Gastrocnemius medialis (tissue), 4 donors: ENCODE results near the gene ATXN7.

Experiments
- POLR2A ChIP-seq, 2 donors: fragments of 450-650 bp; IDR thresholded peaks; one replicate each; pipeline ENCODE4 v1.6.1; 2017; ENCODE audit warnings: antibody characterized with exemption in 2 of 2, mild to moderate bottlenecking in 2 of 2, moderate library complexity in 2 of 2
- TF ChIP-seq, protein P1 (sequence below), 5 experiments: fragments of 450-650 bp in 3 of 5; fragments of 200-600 bp in 2 of 5; sonication (generic) in 2 of 5; IDR thresholded peaks in 4 of 5; conservative IDR thresholded peaks in 1 of 5; 1 replicate in 4 of 5; 2 replicates in 1 of 5; pipeline ENCODE4 v1.5.1; 2016 to 2019; ENCODE audit warnings: antibody characterized with exemption in 5 of 5, mild to moderate bottlenecking in 3 of 5, moderate library complexity in 3 of 5

DNA sequence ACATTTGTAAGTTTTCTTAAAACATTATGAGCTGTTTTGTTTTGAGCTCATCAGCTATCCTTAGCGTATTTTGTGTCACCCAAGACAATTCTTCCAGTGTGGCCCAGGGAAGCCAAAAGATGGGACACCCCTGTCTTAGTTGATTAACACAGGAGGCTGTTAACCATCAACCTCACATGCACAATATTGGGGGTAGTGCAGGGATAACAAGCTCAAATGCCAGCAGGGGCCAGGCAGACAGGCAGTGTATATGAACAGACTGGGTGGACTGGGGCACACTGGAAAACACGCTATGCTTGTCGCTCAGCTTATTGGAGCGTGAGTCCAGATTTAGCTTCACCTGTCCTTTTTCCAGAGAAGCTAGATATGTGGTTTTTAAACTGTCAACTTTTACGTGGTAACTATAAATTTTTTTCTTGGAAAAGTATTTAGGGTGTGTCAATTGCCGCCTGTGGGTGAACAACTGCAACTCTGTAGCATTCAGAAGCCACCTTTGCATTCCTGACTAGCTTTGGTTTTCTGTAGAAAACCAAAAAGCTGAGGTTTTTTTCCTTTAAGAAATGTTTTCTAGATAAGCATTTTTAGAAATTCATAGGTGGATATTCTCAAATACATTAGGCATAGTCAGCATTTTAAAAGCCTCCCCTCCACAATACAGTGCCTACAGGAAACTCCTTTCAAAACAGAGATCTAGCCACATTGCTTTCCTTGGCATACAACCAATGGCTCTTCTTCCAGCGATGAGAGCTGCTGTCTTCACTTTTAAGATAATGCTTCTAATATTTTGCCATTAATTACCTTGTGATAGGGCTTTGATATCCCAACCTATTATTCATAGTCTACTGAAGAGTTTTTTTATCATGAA is 145.1 kb downstream of the ATXN7 start:
- TF ChIP-seq, protein P1, sequence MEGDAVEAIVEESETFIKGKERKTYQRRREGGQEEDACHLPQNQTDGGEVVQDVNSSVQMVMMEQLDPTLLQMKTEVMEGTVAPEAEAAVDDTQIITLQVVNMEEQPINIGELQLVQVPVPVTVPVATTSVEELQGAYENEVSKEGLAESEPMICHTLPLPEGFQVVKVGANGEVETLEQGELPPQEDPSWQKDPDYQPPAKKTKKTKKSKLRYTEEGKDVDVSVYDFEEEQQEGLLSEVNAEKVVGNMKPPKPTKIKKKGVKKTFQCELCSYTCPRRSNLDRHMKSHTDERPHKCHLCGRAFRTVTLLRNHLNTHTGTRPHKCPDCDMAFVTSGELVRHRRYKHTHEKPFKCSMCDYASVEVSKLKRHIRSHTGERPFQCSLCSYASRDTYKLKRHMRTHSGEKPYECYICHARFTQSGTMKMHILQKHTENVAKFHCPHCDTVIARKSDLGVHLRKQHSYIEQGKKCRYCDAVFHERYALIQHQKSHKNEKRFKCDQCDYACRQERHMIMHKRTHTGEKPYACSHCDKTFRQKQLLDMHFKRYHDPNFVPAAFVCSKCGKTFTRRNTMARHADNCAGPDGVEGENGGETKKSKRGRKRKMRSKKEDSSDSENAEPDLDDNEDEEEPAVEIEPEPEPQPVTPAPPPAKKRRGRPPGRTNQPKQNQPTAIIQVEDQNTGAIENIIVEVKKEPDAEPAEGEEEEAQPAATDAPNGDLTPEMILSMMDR (IDR thresholded peaks at IDR 0.05 in 4 of 5, conservative IDR thresholded peaks at IDR 0.05 in 1 of 5) = no peak
- no peak for TF ChIP-seq POLR2A (IDR thresholded peaks at IDR 0.05)
